ENCODE results near the gene CAP1.
"Not testable (repeated sequence)": the region's sequence is repeated elsewhere in the genome, so short reads cannot be mapped to it uniquely, and the experiment has no call there.

Gene CAP1

DNA sequence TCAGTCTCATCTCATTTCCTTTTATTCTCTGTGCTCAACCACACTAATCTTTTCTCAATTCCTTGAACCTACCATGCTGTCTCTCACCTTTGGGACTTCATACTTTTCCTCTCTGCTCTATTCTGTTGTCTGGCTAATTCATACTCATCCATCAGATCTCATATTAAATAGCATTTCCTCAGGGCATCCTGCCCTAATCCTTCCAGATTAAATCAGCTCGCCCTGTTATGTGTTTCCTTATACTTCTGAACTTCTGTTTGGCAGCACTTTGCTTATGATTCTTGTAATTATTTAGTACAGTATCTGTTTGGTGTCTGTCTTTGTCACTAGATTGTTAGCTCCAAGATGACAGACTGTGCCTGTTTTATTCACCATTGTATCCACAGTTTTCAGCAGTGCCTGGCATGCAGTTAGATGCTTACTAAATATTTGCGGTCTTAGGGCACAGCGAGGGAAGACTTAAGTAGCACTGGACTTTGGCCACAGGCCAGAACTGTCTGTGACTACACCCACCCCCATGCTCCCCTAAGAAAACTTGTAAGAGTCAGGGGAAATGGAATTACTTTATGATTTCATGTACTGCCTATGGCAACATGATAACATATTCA is 9.9 kb upstream of the CAP1 start:
- ChIA-PET CTCF (interaction anchor here (1.1 to 3.3 kb wide), 2 partner anchors 57 to 111 kb away, joined by 4 to 21 read pairs; no protein-coding TSS in a partner anchor), POLR2A (ENCODE audit: low non-redundant PET) (no interaction called here)
- no peak for DNase-seq (ENCODE audit: low spot score)
- TF ChIP-seq CTCF (conservative IDR thresholded peaks at IDR 0.05; ENCODE audit: low read depth), result no peak
- H3K27ac ChIP-seq, result no peak overlapping the region

GRCh38 chr1:40032240-40032891 is 8.2 kb upstream of the CAP1 start:
- H3K27ac ChIP-seq, result no peak overlapping the region
- POLR2A ChIA-PET (ENCODE audit: low non-redundant PET), result interaction anchor here (0.6 kb wide), 1 partner anchor 74 kb away, joined by 3 read pairs; no protein-coding TSS in a partner anchor
- DNase-seq (ENCODE audit: low spot score), result peak; percentile 45
- CTCF ChIA-PET, result interaction anchor here (0.6 to 3.3 kb wide), 19 partner anchors 50 to 618 kb away, joined by 3 to 21 read pairs (median 4); no protein-coding TSS in a partner anchor
- TF ChIP-seq CTCF (conservative IDR thresholded peaks at IDR 0.05; ENCODE audit: low read depth), result peak; percentile 83

DNA sequence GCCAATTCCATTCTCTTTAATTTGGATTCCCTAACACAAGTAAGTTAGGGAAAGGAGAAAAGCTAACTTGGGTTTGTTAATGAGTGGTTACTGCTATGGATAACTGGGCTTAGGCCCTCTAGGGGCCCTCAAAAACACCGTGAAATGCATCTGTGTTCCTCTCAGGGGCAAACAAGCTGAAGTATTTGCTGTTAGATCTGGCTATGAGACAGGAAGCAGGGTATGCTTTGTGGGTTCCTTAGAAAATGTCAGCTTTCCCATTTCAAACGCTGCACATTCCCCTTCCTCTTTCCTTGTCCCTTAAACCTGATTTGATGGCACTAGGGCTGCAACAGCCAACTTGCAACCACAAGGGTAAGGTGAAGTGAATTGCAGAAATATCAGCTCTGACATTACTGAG is 5.7 kb upstream of the CAP1 start:
- DNase-seq (ENCODE audit: low spot score), result no peak
- H3K27ac ChIP-seq, result no peak overlapping the region
- POLR2A ChIA-PET (ENCODE audit: low non-redundant PET), result no interaction called here
- no peak for TF ChIP-seq CTCF (conservative IDR thresholded peaks at IDR 0.05; ENCODE audit: low read depth)
- CTCF ChIA-PET, result interaction anchor here (0.7 to 1.1 kb wide), 2 partner anchors 63 to 115 kb away, joined by 3 to 4 read pairs; no protein-coding TSS in a partner anchor

GRCh38 chr1:40036574-40036973 is 4.0 kb upstream of the CAP1 start:
- CTCF ChIA-PET, result no interaction called here
- no peak for TF ChIP-seq CTCF (conservative IDR thresholded peaks at IDR 0.05; ENCODE audit: low read depth)
- POLR2A ChIA-PET (ENCODE audit: low non-redundant PET), result no interaction called here
- H3K27ac ChIP-seq, result peak overlapping the region; percentile 84
- no peak for DNase-seq (ENCODE audit: low spot score)

DNA sequence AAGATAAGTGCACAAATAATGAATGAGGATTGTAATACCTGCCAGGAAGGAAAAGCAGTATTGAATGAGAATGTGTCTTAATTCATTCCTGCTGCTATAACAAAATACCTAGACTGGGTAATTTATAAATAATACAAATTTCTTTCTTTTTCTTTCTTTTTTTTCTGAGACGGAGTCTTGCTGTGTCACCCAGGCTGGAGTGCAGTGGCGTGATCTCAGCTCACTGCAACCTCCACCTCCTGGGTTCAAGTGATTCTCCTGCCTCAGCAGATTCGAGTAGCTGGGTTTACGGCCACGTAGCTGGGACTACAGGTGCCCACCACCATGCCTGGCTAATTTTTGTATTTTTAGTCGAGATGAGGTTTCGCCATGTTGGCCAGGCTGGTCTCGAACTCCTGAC is 3.3 kb upstream of the CAP1 start:
- POLR2A ChIA-PET (ENCODE audit: low non-redundant PET); DNase-seq (ENCODE audit: low spot score); CTCF ChIA-PET: not testable (repeated sequence)
- H3K27ac ChIP-seq, result peak overlapping the region; percentile 84

- DNase-seq (ENCODE audit: low spot score), result no peak
- no peak for TF ChIP-seq CTCF (conservative IDR thresholded peaks at IDR 0.05; ENCODE audit: low read depth)
- peak overlapping the region; percentile 99 for H3K27ac ChIP-seq
- ChIA-PET CTCF (interaction anchor here (0.5 to 0.7 kb wide), 2 partner anchors 120 to 433 kb away, joined by 3 read pairs; no protein-coding TSS in a partner anchor), POLR2A (ENCODE audit: low non-redundant PET) (no interaction called here)
These were observed 1.8 kb upstream of the CAP1 start for GRCh38 chr1:40038697-40039096.

- ChIA-PET CTCF (interaction anchor here (0.7 kb wide), 1 partner anchor 121 kb away, joined by 3 read pairs; no protein-coding TSS in a partner anchor), POLR2A (ENCODE audit: low non-redundant PET) (no interaction called here)
- TF ChIP-seq CTCF (conservative IDR thresholded peaks at IDR 0.05; ENCODE audit: low read depth), result no peak
- no peak for DNase-seq (ENCODE audit: low spot score)
- H3K27ac ChIP-seq, result peak overlapping the region; percentile 99
These were observed 1.2 kb upstream of the CAP1 start for GRCh38 chr1:40039245-40039756.
